ENCODE measurements around the gene PRR16. TPM values are rescaled to one million over a fixed set of nuclear protein-coding genes. Genes with fewer than 3 reads are reported as not detected.

PRR16 gene
- total and polyA plus RNA-seq, 2 of the 13 experiments (the other 11 are each of a cell fraction or from before 2014, with no cell fraction given), result not detected

DNA sequence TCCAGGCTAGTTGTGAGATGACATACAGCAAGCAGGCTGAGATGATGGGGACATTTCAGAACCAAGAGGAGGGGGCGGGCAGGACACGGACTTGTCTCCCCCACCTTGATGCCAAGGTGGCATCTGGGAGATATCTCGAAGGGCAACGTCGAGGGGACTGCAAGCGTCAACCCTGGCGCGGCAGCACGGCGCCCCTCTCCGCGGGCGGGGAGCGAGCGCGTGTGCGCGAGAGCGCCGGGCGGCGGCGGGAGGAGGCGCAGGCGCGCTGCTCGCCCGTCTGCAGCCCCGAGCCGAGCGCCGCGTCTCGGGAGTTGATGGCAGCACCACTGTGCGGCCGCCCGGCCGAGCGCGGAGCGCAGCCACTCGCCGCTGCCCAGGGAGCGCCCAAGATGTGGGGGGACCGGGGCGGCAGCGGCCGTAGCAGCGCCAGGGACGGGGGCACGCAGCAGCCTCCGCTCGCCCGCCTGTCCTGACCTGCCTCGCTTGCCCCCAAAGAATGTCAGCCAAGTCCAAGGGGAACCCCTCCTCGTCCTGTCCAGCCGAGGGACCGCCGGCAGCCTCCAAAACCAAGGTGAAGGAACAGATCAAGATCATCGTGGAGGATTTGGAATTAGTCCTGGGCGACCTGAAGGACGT, at the start of gene PRR16 (continued):
- no peak for TF ChIP-seq MNT (IDR thresholded peaks at IDR 0.05)
- no peak for TF ChIP-seq DZIP1 (CRISPR knock-in tag; IDR thresholded peaks at IDR 0.05)
- TF ChIP-seq RXRB (CRISPR knock-in tag; IDR thresholded peaks at IDR 0.05; ENCODE audit: borderline replicate concordance), result no peak
- TF ChIP-seq, protein P1, sequence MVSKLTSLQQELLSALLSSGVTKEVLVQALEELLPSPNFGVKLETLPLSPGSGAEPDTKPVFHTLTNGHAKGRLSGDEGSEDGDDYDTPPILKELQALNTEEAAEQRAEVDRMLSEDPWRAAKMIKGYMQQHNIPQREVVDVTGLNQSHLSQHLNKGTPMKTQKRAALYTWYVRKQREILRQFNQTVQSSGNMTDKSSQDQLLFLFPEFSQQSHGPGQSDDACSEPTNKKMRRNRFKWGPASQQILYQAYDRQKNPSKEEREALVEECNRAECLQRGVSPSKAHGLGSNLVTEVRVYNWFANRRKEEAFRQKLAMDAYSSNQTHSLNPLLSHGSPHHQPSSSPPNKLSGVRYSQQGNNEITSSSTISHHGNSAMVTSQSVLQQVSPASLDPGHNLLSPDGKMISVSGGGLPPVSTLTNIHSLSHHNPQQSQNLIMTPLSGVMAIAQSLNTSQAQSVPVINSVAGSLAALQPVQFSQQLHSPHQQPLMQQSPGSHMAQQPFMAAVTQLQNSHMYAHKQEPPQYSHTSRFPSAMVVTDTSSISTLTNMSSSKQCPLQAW (CRISPR knock-in tag; IDR thresholded peaks at IDR 0.05), result no peak
- 0 out of 2 replicates have a peak, but pooled peaks have one; percentile 15 for TF ChIP-seq ZNF263 (CRISPR knock-in tag; IDR thresholded peaks at IDR 0.05)

DNA sequence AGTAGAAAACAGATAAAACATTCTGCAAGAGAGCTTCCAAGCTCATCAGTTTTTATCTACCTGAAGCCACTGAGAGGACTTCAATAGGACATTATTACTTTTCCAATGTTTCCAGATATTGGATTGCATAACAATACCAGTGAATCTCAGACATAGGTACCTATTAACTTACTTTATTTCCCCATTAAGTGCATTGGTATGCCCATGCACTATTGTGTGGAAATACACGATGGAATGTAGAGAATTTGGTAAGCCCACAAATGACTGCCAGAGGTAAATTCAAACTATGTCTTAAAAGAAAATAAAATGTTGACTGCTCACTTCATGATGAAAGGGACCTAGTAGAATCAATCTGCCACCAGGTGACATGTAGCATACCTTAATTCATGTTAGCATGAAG, 48.1 kb upstream of the PRR16 start:
- H2AFZ ChIP-seq (ENCODE audit: low read length), result no peak overlapping the region
- H3K4me1 ChIP-seq (ENCODE audit: insufficient read depth, low read length), result no peaks in the 10 kb centered on the region
- intact Hi-C loops (cut with micrococcal nuclease; ENCODE audit: unreplicated experiment), result no loop called here
- H3K4me2 ChIP-seq (ENCODE audit: low read depth, low read length), result no peak overlapping the region
- no peaks in the 10 kb centered on the region for H3K79me2 ChIP-seq (ENCODE audit: insufficient read depth, low read length)
- DNase-seq (ENCODE audit: low spot score) (no peak), ATAC-seq (no peak), FAIRE-seq (no peak)
- BruUV-seq (replicated peaks), result no TSS peak
- H3K4me3 ChIP-seq (replicated peaks in 1 of 3; ENCODE audit: insufficient read depth in 1 of 3, low read depth in 2 of 3, low read length in 3 of 3), result no peak overlapping the region
- in situ Hi-C loops (cut with HindIII; ENCODE audit: extremely low pct_ligation_motif_present, low pct_unique_long_range_greater_than_20kb), result no loop called here
- no peaks in the 10 kb centered on the region for H4K20me1 ChIP-seq (ENCODE audit: insufficient read depth, low read length)
- H3K9me3 ChIP-seq (ENCODE audit: low read length), result no peaks in the 10 kb centered on the region
- WGBS (ENCODE audit: low lambda C conversion rate), result 0% methylated on average over 1 of the region's 1 CpG
- no peak overlapping the region for H3K9ac ChIP-seq (ENCODE audit: insufficient read depth, low read depth, low read length)
- no peaks in the 10 kb centered on the region for H3K36me3 ChIP-seq (replicated peaks in 1 of 2; ENCODE audit: control insufficient read depth in 1 of 2, insufficient read depth in 2 of 2, low read length in 2 of 2)
- CTCF ChIA-PET (ENCODE audit: low intra/inter-chr PET ratio, low total read pairs), result no interaction called here
- no peaks in the 10 kb centered on the region for H3K27me3 ChIP-seq (ENCODE audit: control insufficient read depth in 1 of 2, insufficient read depth in 2 of 2, low read length in 2 of 2)
- no peak overlapping the region for H3K27ac ChIP-seq (ENCODE audit: extremely low read length, insufficient read depth, low read length)
- POLR2A ChIA-PET, result no interaction called here
- TF ChIP-seq ZNF264 (CRISPR knock-in tag; IDR thresholded peaks at IDR 0.05) (no peak), ZNF333 (CRISPR knock-in tag; IDR thresholded peaks at IDR 0.05; ENCODE audit: borderline replicate concordance) (no peak), ZNF253 (CRISPR knock-in tag; IDR thresholded peaks at IDR 0.05; ENCODE audit: borderline replicate concordance) (no peak), CREB3 (CRISPR knock-in tag; IDR thresholded peaks at IDR 0.05) (no peak), PHF21A (CRISPR knock-in tag; IDR thresholded peaks at IDR 0.05) (no peak), SMYD3 (CRISPR knock-in tag; IDR thresholded peaks at IDR 0.05) (no peak), ZSCAN9 (CRISPR knock-in tag; IDR thresholded peaks at IDR 0.05; ENCODE audit: borderline replicate concordance) (no peak), SMAD3 (CRISPR knock-in tag; IDR thresholded peaks at IDR 0.05) (no peak)
- TF ChIP-seq, protein P2, sequence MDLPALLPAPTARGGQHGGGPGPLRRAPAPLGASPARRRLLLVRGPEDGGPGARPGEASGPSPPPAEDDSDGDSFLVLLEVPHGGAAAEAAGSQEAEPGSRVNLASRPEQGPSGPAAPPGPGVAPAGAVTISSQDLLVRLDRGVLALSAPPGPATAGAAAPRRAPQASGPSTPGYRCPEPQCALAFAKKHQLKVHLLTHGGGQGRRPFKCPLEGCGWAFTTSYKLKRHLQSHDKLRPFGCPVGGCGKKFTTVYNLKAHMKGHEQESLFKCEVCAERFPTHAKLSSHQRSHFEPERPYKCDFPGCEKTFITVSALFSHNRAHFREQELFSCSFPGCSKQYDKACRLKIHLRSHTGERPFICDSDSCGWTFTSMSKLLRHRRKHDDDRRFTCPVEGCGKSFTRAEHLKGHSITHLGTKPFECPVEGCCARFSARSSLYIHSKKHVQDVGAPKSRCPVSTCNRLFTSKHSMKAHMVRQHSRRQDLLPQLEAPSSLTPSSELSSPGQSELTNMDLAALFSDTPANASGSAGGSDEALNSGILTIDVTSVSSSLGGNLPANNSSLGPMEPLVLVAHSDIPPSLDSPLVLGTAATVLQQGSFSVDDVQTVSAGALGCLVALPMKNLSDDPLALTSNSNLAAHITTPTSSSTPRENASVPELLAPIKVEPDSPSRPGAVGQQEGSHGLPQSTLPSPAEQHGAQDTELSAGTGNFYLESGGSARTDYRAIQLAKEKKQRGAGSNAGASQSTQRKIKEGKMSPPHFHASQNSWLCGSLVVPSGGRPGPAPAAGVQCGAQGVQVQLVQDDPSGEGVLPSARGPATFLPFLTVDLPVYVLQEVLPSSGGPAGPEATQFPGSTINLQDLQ (CRISPR knock-in tag; IDR thresholded peaks at IDR 0.05), result no peak
